Measurements from ENCODE around the gene SERGEF.

DNA sequence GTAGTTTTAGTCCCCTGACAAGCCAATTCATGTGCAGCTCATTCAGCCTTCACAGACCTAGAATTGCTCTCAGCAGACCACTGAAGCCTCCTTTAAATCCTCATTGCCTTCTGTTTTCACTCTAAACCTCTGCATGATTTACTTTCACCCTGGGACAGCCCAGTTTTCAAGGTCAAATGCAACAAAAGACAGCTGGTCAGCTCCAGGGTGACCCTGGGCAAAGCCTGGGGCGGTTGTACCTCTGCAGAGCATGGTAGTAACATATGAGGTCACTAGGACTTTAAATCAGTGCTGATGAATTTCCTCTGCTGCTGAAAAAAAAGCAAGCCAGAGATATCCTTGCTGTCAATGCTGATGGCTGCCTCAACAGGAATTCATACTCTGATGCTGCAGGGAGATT is 62.2 kb downstream of the SERGEF start:
- TF ChIP-seq, protein P1, sequence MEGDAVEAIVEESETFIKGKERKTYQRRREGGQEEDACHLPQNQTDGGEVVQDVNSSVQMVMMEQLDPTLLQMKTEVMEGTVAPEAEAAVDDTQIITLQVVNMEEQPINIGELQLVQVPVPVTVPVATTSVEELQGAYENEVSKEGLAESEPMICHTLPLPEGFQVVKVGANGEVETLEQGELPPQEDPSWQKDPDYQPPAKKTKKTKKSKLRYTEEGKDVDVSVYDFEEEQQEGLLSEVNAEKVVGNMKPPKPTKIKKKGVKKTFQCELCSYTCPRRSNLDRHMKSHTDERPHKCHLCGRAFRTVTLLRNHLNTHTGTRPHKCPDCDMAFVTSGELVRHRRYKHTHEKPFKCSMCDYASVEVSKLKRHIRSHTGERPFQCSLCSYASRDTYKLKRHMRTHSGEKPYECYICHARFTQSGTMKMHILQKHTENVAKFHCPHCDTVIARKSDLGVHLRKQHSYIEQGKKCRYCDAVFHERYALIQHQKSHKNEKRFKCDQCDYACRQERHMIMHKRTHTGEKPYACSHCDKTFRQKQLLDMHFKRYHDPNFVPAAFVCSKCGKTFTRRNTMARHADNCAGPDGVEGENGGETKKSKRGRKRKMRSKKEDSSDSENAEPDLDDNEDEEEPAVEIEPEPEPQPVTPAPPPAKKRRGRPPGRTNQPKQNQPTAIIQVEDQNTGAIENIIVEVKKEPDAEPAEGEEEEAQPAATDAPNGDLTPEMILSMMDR (IDR thresholded peaks at IDR 0.05), result no peak
- TF ChIP-seq POLR2AphosphoS5 (IDR thresholded peaks at IDR 0.05), result no peak
- TF ChIP-seq POLR2A (IDR thresholded peaks at IDR 0.05), result no peak
